Caco-2 (cell line): ENCODE measurements around the gene TWIST2. TPM values are rescaled to one million over a fixed set of nuclear protein-coding genes. Genes with fewer than 3 reads are reported as not detected.
A peak's percentile ranks its signal among the peaks of the same experiment; 100 is the strongest.

ENCODE experiments used
- BruUV-seq: library from RNA; stranded (reverse); fragments of 400-500 nt; replicated peaks from 2 replicates; lab custom pipeline; 2021; lab: Mats Ljungman, UMichigan
- CTCF ChIA-PET: fragments of 300-600 bp; sonication (Branson Sonifier 250); formaldehyde crosslinking; loops from one replicate; lab custom pipeline; 2022; ENCODE audit warnings: antibody characterized with exemption; lab: Charles Lee
- POLR2A ChIA-PET: fragments of 300-600 bp; sonication (Branson Sonifier 250); formaldehyde crosslinking; loops from one replicate; lab custom pipeline; 2022; ENCODE audit warnings: antibody characterized with exemption; lab: Charles Lee
- DNase-seq, 2 experiments: peaks; one replicate each; pipeline versions ENCODE4 v3.0.0 to v3.0.0-alpha.2; 2020 to 2022
- H3K27me3 ChIP-seq: replicated peaks from 2 replicates; pipeline ENCODE4 v1.6.0; 2011; ENCODE audit warnings: low read length; ENCODE audit not compliant: control insufficient read depth, insufficient read depth
- H3K36me3 ChIP-seq: 2 replicates; pipeline ENCODE4 v1.5.1; 2011; ENCODE audit warnings: low read length; ENCODE audit not compliant: control insufficient read depth, insufficient read depth
- H3K4me1 ChIP-seq: fragments of 250-450 bp; sonication (Bioruptor Pico); 2 replicates; pipeline ENCODE4 v1.5.1; 2020; ENCODE audit warnings: mild to moderate bottlenecking
- H3K4me3 ChIP-seq: 2 replicates; pipeline ENCODE4 v1.5.1; 2011; ENCODE audit warnings: low read depth, mild to moderate bottlenecking, control low read depth, low read length
- H3K9me3 ChIP-seq: fragments of 250-450 bp; sonication (Bioruptor Pico); 2 replicates; pipeline ENCODE4 v1.5.1; 2020; ENCODE audit warnings: mild to moderate bottlenecking, moderate library complexity
- H3K27ac Mint-ChIP-seq: one replicate; pipeline ENCODE4 v1.8.0; 2022; ENCODE audit warnings: mixed read lengths; ENCODE audit not compliant: unreplicated experiment
- H3K27me3 Mint-ChIP-seq: one replicate; pipeline ENCODE4 v1.8.0; 2022; ENCODE audit warnings: mixed read lengths; ENCODE audit not compliant: insufficient read depth, unreplicated experiment
- H3K36me3 Mint-ChIP-seq: one replicate; pipeline ENCODE4 v1.8.0; 2022; ENCODE audit warnings: mild to moderate bottlenecking, mixed read lengths; ENCODE audit not compliant: insufficient read depth, unreplicated experiment
- H3K4me1 Mint-ChIP-seq: one replicate; pipeline ENCODE4 v1.8.0; 2022; ENCODE audit warnings: low read depth, mixed read lengths; ENCODE audit not compliant: unreplicated experiment
- H3K4me3 Mint-ChIP-seq: one replicate; pipeline ENCODE4 v1.8.0; 2022; ENCODE audit warnings: mild to moderate bottlenecking, moderate library complexity, mixed read lengths; ENCODE audit not compliant: unreplicated experiment
- H3K9me3 Mint-ChIP-seq: one replicate; pipeline ENCODE4 v1.8.0; 2022; ENCODE audit warnings: mixed read lengths; ENCODE audit not compliant: unreplicated experiment
- CTCF ChIP-seq, 2 experiments: fragments of 200-600 bp in 1 of 2; IDR thresholded peaks; 1 replicate in 1 of 2; 2 replicates in 1 of 2; pipeline versions ENCODE4 v1.5.1 to v1.8.0; 2011 to 2022; ENCODE audit warnings: antibody characterized with exemption in 1 of 2, control low read depth in 1 of 2, inconsistent platforms in 1 of 2, low read depth in 1 of 2, low read length in 1 of 2, mild to moderate bottlenecking in 1 of 2, moderate library complexity in 1 of 2; ENCODE audit not compliant: insufficient read depth in 1 of 2, severe bottlenecking in 1 of 2, unreplicated experiment in 1 of 2
- intact Hi-C: fragments of 100-400 bp; cut with micrococcal nuclease; formaldehyde crosslinking; loops from one replicate; pipeline ENCODE4 v1.10.0; 2022; ENCODE audit not compliant: unreplicated experiment
- total RNA-seq: library from RNA; stranded (reverse); gene quantifications from 2 replicates; pipeline ENCODE4 v1.2.3, GENCODE V29; 2022

TWIST2 gene
- total RNA-seq, 1 experiment from 2014 or later, result not detected

DNA sequence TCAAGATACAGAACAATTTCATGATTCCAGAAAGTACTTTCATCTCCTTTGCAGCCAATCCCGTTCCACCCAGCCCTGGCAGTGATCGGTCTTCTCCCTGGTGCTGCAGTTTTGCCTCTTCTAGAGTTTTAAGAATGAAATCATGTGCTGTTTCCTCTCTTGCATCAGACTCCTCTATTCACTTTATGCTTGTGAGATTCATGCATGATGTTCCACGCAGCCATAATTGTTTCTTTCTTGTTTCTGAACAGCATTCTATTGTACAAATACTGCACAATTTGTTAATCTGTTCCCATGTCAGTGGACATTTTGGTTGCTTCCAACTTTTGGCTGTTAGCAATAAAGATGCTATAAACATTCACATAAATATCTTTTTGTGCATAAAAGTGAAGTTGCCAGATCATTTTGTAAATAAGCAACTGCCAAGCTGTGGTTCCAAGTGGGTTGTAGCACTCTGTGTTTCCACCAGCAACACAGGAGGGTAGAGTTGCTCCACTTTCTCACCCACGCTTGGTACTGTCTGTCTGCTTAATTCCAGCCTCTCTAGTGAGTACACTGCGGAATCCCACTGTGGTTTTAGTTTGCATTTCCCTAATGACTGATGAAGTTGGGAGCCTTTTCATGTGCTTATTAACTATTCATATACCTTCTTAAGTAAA lies 104.5 kb downstream of the TWIST2 start:
- Histone ChIP-seq H3K4me1 (no peaks in the 10 kb centered on the region), H3K27me3 (no peaks in the 10 kb centered on the region), H3K36me3 (no peaks in the 10 kb centered on the region), H3K9me3 (no peaks in the 10 kb centered on the region), H3K4me3 (no peak overlapping the region)
- Mint-ChIP-seq H3K36me3 (no peaks in the 10 kb centered on the region), H3K9me3 (no peaks in the 10 kb centered on the region), H3K27me3 (peaks cover 6% of the 10 kb centered on the region), H3K4me1 (no peaks in the 10 kb centered on the region), H3K27ac (no peak overlapping the region), H3K4me3 (no peak overlapping the region)
- TF ChIP-seq CTCF (IDR thresholded peaks at IDR 0.05; ENCODE audit: insufficient read depth in 1 of 2, low read depth in 1 of 2, low read length in 1 of 2, severe bottlenecking in 1 of 2, unreplicated experiment in 1 of 2), result no peak
- CTCF ChIA-PET, result no interaction called here
- no TSS peak for BruUV-seq
- intact Hi-C loops, result no loop called here
- POLR2A ChIA-PET, result no interaction called here
- DNase-seq, result no peak

DNA sequence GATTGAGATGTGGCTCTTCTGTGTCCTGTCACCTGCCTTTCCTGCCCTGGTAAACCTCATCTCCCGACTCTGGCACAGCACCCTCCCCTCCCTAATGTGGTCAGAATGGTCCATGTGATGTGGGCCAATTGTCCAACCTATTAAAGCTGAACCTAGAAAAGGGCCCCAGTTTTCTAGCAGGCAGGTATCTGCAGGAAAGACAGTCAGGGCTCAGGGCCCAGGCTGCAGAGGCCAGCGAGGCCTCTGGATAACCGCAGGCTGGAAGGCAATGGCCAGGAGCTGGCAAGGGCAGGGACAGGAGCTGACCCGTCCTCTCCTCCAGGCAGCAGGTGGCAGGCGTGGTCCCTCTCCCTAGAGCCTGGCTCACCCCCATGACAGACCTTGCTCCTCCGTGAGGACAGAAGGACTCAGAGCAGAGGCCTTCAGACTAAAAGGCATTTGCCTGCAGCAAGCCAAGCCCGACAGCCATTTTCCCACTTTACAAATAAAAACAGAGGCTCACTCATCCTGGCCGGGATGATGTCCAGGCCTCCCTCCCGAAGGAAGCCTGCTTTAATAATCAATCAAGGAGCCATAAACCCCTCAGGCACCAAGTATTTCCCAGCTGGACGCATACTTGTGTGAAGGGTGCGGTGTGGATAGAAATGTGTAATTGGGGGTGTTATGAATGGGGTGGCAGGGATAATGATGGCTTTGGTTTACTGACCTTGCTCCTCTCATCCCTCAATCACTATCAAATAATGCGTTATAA lies 107.1 kb downstream of the TWIST2 start:
- H3K4me1 ChIP-seq, result no peaks in the 10 kb centered on the region
- Mint-ChIP-seq H3K27me3 (peaks cover 6% of the 10 kb centered on the region), H3K27ac (no peak overlapping the region), H3K4me1 (no peaks in the 10 kb centered on the region), H3K4me3 (no peak overlapping the region), H3K9me3 (no peaks in the 10 kb centered on the region), H3K36me3 (no peaks in the 10 kb centered on the region)
- H3K36me3 ChIP-seq, result no peaks in the 10 kb centered on the region
- H3K9me3 ChIP-seq, result no peaks in the 10 kb centered on the region
- CTCF ChIA-PET, result no interaction called here
- POLR2A ChIA-PET, result no interaction called here
- no peak for TF ChIP-seq CTCF (IDR thresholded peaks at IDR 0.05; ENCODE audit: insufficient read depth in 1 of 2, low read depth in 1 of 2, low read length in 1 of 2, severe bottlenecking in 1 of 2, unreplicated experiment in 1 of 2)
- H3K27me3 ChIP-seq, result no peaks in the 10 kb centered on the region
- no TSS peak for BruUV-seq
- intact Hi-C loops, result no loop called here
- H3K4me3 ChIP-seq, result no peak overlapping the region
- DNase-seq, result peak in 1 of 2 experiments; percentile 7

DNA sequence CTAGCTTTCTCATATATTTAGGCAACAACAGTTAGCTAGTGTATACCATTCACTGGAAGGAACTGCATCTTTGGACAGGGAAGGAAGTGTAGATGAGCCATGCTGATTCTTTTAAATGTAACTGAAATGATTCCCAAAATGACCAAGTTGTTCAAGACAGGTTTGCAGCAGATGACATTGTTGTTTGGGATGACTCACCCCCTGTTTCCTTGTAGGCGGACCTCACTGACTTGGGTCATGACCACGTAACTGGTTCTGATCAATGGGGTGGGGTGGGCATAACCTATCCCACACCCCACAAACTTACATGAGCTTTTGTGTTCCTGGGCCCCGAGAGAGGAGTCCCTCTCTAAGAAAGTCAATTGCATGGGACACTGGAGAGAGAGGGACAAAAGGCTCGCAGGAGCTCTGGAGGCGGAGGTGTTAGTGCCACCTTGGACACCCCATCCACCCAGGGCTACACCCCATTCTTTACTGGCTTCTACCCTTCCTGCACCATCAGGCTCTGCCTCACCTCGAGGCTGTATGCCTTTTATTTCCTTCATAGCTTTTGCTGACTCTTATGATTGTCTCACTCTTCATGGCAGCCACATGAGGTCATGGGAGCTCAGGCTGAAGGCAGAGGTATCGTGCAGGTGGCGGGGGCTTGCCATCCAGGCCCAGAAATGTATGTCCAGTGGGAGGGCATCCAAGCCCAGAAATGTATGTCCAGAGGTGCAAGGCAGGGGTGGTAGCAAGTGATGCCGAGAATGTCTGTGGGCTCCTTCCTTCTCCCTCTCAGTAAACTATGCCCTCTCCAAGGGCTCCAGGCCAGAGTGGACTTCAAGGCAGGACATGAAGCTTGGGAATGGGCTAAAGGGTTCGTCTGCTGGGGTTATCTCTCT lies 108.0 kb downstream of the TWIST2 start:
- intact Hi-C loops, result no loop called here
- ChIA-PET POLR2A (no interaction called here), CTCF (interaction anchor here (0.6 kb wide), 1 partner anchor 360 kb away, joined by 3 read pairs; no protein-coding TSS in a partner anchor)
- BruUV-seq, result no TSS peak
- no peak overlapping the region for H3K4me3 Mint-ChIP-seq
- no peaks in the 10 kb centered on the region for H3K36me3 ChIP-seq
- no peak for DNase-seq
- H3K9me3 Mint-ChIP-seq, result no peaks in the 10 kb centered on the region
- H3K27me3 ChIP-seq, result no peaks in the 10 kb centered on the region
- H3K4me1 ChIP-seq, result no peaks in the 10 kb centered on the region
- no peaks in the 10 kb centered on the region for H3K36me3 Mint-ChIP-seq
- H3K27me3 Mint-ChIP-seq, result peaks cover 5% of the 10 kb centered on the region
- no peak overlapping the region for H3K4me3 ChIP-seq
- no peaks in the 10 kb centered on the region for H3K9me3 ChIP-seq
- no peak overlapping the region for H3K27ac Mint-ChIP-seq
- no peaks in the 10 kb centered on the region for H3K4me1 Mint-ChIP-seq
- TF ChIP-seq CTCF (IDR thresholded peaks at IDR 0.05; ENCODE audit: insufficient read depth in 1 of 2, low read depth in 1 of 2, low read length in 1 of 2, severe bottlenecking in 1 of 2, unreplicated experiment in 1 of 2), result no peak
